ENCODE data around the gene OSBPL5.

Gene OSBPL5

GRCh38 chr11:3124821-3125220, 40.3 kb downstream of the OSBPL5 start:
- H3F3A ChIP-seq (ENCODE audit: low read depth): no peaks in the 10 kb centered on the region
- H3K79me2 ChIP-seq (ENCODE audit: insufficient read depth, low read length): no peaks in the 10 kb centered on the region
- peaks cover 6% of the 10 kb centered on the region for H3K4me1 ChIP-seq (ENCODE audit: insufficient read depth, low read length, poor library complexity, severe bottlenecking)
- no peak for TF ChIP-seq CTCF (conservative IDR thresholded peaks at IDR 0.05; ENCODE audit: low read length)
- TF ChIP-seq EZH2phosphoT487 (IDR thresholded peaks at IDR 0.05; ENCODE audit: borderline replicate concordance): no peak
- no peak overlapping the region for H3K9ac ChIP-seq (ENCODE audit: low read depth, low read length, poor library complexity, severe bottlenecking)
- no peaks in the 10 kb centered on the region for H3K9me2 ChIP-seq (replicated peaks; ENCODE audit: low read depth, low read length)
- H3K27me3 ChIP-seq (ENCODE audit: insufficient read depth, low read length, poor library complexity, severe bottlenecking): no peaks in the 10 kb centered on the region
- peak overlapping the region; percentile 13 for H3K4me2 ChIP-seq (ENCODE audit: low read depth, low read length, poor library complexity, severe bottlenecking)
- no peaks in the 10 kb centered on the region for H3K9me3 ChIP-seq (ENCODE audit: insufficient read depth, low read depth, low read length)
- H4K20me1 ChIP-seq (ENCODE audit: insufficient read depth, low read length, poor library complexity, severe bottlenecking): no peaks in the 10 kb centered on the region
- no peak overlapping the region for H3K4me3 ChIP-seq (ENCODE audit: low read length, poor library complexity, severe bottlenecking)
- no peak overlapping the region for H2AFZ ChIP-seq (ENCODE audit: low read length)
- peaks cover 21% of the 10 kb centered on the region; the same call in 1 of the 2 replicates for H3K36me3 ChIP-seq (ENCODE audit: insufficient read depth, low read length)

- Histone ChIP-seq H3K36me3 (ENCODE audit: insufficient read depth, low read length) (peaks cover 28% of the 10 kb centered on the region; the same call in 1 of the 2 replicates), H3K79me2 (ENCODE audit: insufficient read depth, low read length) (no peaks in the 10 kb centered on the region), H2AFZ (ENCODE audit: low read length) (no peak overlapping the region), H3K4me3 (ENCODE audit: low read length, poor library complexity, severe bottlenecking) (no peak overlapping the region), H3K9me3 (ENCODE audit: insufficient read depth, low read depth, low read length) (no peaks in the 10 kb centered on the region), H3K4me1 (ENCODE audit: insufficient read depth, low read length, poor library complexity, severe bottlenecking) (peaks cover 6% of the 10 kb centered on the region), H3K9me2 (replicated peaks; ENCODE audit: low read depth, low read length) (no peaks in the 10 kb centered on the region), H3K27me3 (ENCODE audit: insufficient read depth, low read length, poor library complexity, severe bottlenecking) (no peaks in the 10 kb centered on the region), H4K20me1 (ENCODE audit: insufficient read depth, low read length, poor library complexity, severe bottlenecking) (no peaks in the 10 kb centered on the region), H3K4me2 (ENCODE audit: low read depth, low read length, poor library complexity, severe bottlenecking) (peak overlapping the region; percentile 13), H3K9ac (ENCODE audit: low read depth, low read length, poor library complexity, severe bottlenecking) (no peak overlapping the region), H3F3A (ENCODE audit: low read depth) (no peaks in the 10 kb centered on the region)
- TF ChIP-seq EZH2phosphoT487 (IDR thresholded peaks at IDR 0.05; ENCODE audit: borderline replicate concordance): no peak
- TF ChIP-seq CTCF (conservative IDR thresholded peaks at IDR 0.05; ENCODE audit: low read length): no peak
These were observed 41.1 kb downstream of the OSBPL5 start for GRCh38 chr11:3123761-3124733.

GRCh38 chr11:3123305-3123704, 41.8 kb downstream of the OSBPL5 start:
- H3K9me2 ChIP-seq (replicated peaks; ENCODE audit: low read depth, low read length): no peaks in the 10 kb centered on the region
- H3K27me3 ChIP-seq (ENCODE audit: insufficient read depth, low read length, poor library complexity, severe bottlenecking): no peaks in the 10 kb centered on the region
- no peaks in the 10 kb centered on the region for H4K20me1 ChIP-seq (ENCODE audit: insufficient read depth, low read length, poor library complexity, severe bottlenecking)
- H3K9me3 ChIP-seq (ENCODE audit: insufficient read depth, low read depth, low read length): no peaks in the 10 kb centered on the region
- H3K9ac ChIP-seq (ENCODE audit: low read depth, low read length, poor library complexity, severe bottlenecking): no peak overlapping the region
- no peak overlapping the region for H2AFZ ChIP-seq (ENCODE audit: low read length)
- H3F3A ChIP-seq (ENCODE audit: low read depth): no peaks in the 10 kb centered on the region
- H3K4me1 ChIP-seq (ENCODE audit: insufficient read depth, low read length, poor library complexity, severe bottlenecking): peaks cover 6% of the 10 kb centered on the region
- peaks cover 28% of the 10 kb centered on the region; the same call in 1 of the 2 replicates for H3K36me3 ChIP-seq (ENCODE audit: insufficient read depth, low read length)
- no peak overlapping the region for H3K4me2 ChIP-seq (ENCODE audit: low read depth, low read length, poor library complexity, severe bottlenecking)
- H3K79me2 ChIP-seq (ENCODE audit: insufficient read depth, low read length): no peaks in the 10 kb centered on the region
- H3K4me3 ChIP-seq (ENCODE audit: low read length, poor library complexity, severe bottlenecking): no peak overlapping the region
- TF ChIP-seq CTCF (conservative IDR thresholded peaks at IDR 0.05; ENCODE audit: low read length) (no peak), EZH2phosphoT487 (IDR thresholded peaks at IDR 0.05; ENCODE audit: borderline replicate concordance) (no peak)

Data from Loucy (cell line).